Measurements from ENCODE around the gene LY6G6F. TPM values are rescaled to one million over a fixed set of nuclear protein-coding genes. Genes with fewer than 3 reads are reported as not detected.

Gene LY6G6F
- total RNA-seq, result not detected

GRCh38 chr6:31706599-31706998, at the start of gene LY6G6F:
Gene LY6G6F (plus strand): TSS chr6:31706866. CDS start chr6:31706907, 41 bp downstream.
- intact Hi-C loops (cut with DNase I), result no loop called here
- ATAC-seq (no peak), DNase-seq (ENCODE audit: low spot score) (no peak)

GRCh38 chr6:31657406-31658157, 49.1 kb upstream of the LY6G6F start:
- intact Hi-C loops (cut with DNase I), result no loop called here
- ATAC-seq (no peak), DNase-seq (ENCODE audit: low spot score) (no peak)

GRCh38 chr6:31658158-31658688, 48.4 kb upstream of the LY6G6F start:
- ATAC-seq, result no peak
- intact Hi-C loops (cut with DNase I), result no loop called here
- no peak for DNase-seq (ENCODE audit: low spot score)

- no peak for ATAC-seq
- intact Hi-C loops (cut with DNase I), result no loop called here
- no peak for DNase-seq (ENCODE audit: low spot score)
Observed at GRCh38 chr6:31658983-31659648, 47.5 kb upstream of the LY6G6F start.

DNA sequence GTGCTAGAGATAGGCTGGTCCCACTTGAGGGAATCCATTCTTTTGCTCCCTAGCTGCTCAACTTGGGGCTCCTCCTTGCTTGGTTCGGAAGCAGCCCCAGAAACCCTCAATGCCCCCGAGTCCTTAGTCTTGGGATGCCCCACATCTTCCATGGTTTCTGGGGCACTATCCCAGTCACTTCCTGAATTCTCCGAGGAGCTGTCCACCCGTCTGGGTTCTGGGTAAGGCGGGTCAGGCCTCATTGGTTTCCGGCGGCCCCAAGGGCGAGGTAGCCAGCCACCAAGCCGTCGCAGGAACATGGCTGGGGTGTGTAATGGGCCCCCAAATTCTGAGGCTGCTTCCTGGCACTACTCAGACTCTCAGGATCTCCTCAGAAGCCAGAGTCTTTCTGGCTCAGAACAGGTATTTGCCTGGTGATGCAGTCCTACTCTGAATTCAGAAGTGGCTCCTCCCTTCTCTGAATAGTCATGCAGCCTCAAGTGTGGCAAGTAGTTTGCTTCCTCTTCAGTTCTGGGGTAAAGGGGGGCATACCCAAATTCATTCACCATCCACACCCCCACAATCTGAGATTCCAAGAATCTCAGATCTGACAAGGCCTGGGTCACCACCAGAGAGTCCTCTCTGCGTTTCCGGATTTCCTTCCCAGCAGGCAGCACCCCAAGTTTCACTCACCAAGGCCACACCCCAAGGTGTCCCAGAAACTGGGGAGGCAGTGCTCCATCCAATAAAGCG, 46.9 kb upstream of the LY6G6F start:
- intact Hi-C loops (cut with DNase I), result no loop called here
- no peak for DNase-seq (ENCODE audit: low spot score)
- no peak for ATAC-seq

- DNase-seq (ENCODE audit: low spot score) (peak; percentile 92), ATAC-seq (peak; percentile 77)
- intact Hi-C loops (cut with DNase I), result no loop called here
Observed at GRCh38 chr6:31660381-31661261, 46.0 kb upstream of the LY6G6F start, which contains the start of gene C6orf47. Gene C6orf47 (minus strand): TSS chr6:31660778. CDS start chr6:31659947, 831 bp downstream.

GRCh38 chr6:31661262-31662123, 45.2 kb upstream of the LY6G6F start:
- intact Hi-C loops (cut with DNase I), result no loop called here
- DNase-seq (ENCODE audit: low spot score) (no peak), ATAC-seq (no peak)

DNA sequence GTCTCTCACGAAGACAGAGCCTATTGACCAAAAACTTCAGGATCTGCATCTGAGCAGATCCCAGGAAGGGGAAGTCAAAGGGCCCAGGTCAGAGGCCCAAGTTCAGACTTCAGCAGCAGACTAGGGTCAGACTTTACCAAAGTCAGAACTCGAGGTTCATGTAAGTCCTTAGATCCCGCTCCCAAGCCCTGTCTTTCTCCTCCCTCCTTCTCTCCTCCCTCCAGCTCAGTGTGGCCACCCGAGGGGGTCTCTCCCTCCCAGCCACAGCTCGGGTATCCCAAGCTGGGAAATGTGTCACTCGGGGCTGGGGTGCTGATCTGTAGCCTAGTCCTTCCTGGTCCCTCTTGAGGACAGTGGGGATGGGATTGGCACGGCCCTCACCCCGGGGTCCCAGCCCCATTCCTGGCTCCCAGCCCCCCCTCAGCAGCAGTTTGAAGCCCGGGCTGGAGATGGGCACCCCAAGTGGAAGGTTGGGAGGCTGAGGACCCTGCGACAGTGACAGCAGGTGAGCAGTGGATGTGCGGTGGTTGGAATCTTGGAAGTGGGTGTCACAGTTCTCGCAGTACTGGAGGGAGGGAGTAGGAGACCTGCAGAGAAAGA, 44.4 kb upstream of the LY6G6F start:
- ATAC-seq, result no peak
- intact Hi-C loops (cut with DNase I), result no loop called here

GRCh38 chr6:31663126-31663960, 43.3 kb upstream of the LY6G6F start:
- ATAC-seq, result no peak
- DNase-seq (ENCODE audit: low spot score), result no peak
- intact Hi-C loops (cut with DNase I), result no loop called here

More for the DNA sequence above, 44.4 kb upstream of the LY6G6F start:
- DNase-seq (ENCODE audit: low spot score), result no peak

DNA sequence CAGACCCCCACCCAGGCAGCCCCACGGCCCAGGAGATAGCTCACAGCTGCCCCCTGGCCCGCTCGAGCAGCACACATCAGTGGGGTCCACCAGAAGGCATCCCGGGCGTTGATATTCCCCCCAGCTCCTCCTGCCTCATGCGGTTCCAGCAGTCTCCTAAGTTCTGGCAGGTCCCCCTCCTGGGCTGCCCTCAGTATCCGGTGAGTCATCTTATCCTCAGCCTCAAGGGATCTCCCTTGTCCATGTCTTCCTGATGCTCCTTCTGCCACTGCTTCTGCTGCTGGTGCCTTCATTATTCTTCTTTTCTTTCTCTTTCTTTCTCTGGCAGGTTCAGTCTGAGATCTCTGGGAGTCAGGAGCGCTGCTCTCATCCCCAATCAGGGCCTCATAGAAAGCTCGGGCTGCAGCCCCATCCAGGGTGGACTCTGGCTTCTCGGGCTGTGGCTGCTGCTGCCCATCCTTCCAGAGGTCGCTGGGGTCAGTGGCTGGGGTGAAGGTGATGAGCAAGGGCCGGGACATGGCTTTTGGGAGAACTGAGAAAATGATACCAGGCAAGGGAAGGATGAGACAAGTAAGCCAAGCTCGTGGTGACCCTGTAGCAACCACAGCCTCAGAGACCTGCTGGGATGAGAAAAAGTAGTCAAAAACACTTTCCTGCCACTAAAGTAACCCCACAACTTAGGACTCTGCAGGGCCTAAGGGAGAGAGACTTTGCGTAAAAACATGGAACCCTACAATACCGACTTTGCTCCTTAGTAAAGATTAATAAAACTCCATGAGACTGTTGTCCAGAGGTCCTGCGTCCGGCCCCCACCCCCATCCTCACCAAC, 42.5 kb upstream of the LY6G6F start:
- intact Hi-C loops (cut with DNase I), result no loop called here
- ATAC-seq (peak; percentile 25), DNase-seq (ENCODE audit: low spot score) (no peak)

DNA sequence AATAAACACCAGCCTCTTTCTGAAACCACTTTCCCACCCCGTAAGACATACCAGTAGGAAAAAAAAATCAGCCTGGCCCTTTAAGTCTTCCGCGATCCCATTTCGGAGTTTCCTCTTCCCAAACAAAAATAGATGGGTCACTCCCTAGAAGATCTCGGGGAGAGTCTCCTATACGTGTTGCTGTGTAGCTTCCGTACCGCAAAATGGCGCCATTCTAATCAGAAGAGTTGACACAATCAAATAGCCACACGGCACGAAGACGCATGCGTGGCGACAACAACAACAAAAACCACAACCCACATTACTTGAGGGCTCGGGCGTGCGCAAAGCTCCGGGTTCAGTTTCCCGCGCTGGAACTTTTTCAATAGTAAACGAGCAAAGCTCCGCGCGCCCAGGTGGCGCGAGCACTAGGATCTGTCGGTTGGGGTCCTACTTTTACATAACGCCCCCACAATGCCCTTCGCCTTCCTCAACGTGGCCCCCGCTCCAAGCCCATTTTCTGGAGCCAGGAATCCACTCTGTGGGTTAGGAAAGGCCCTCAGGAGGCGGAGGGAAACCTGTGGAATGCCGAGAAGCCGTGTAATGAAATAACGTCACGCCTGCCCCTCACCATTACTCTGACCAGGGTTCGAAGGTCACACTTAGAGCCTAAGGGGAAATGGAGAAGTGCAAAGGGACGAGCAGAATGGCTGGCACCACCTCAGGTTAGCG, 41.7 kb upstream of the LY6G6F start, which contains the start of gene GPANK1:
GPANK1 (minus strand) TSS at position 208 of the 711 bp plus-strand sequence. CDS start 519 bp downstream, outside the sequence.
- ATAC-seq (peak; percentile 84), DNase-seq (ENCODE audit: low spot score) (peak; percentile 92)
- intact Hi-C loops (cut with DNase I), result no loop called here

- intact Hi-C loops (cut with DNase I), result no loop called here
- peak; percentile 98 for DNase-seq (ENCODE audit: low spot score)
- peak; percentile 93 for ATAC-seq
Observed at GRCh38 chr6:31665501-31666336, 40.9 kb upstream of the LY6G6F start, which contains the start of gene CSNK2B. Gene CSNK2B (plus strand): TSS chr6:31666080. CDS start chr6:31666832, 752 bp downstream.

DNA sequence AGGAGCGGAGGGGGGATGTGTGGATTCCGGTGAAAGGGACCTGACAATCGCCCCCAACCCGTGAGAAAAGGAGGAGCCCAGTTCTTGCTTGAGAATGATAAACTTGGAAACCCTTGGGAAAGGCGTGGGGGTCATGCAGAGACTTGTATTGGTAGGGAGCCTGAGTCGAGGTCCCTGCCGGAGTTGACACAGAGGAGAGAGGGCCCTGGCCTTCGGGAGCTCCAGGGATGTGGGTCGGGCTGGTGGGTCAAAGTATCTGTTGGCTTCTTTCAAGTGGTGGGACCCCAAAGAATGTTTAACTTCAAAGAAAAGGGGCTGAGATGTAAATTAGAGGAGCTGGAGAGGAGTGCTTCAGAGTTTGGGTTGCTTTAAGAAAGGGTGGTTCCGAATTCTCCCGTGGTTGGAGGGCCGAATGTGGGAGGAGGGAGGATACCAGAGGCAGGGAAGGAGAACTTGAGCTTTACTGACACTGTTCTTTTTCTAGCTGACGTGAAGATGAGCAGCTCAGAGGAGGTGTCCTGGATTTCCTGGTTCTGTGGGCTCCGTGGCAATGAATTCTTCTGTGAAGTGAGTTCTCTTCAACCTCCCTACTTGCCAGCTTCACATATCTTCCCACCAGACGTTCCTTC, 40.2 kb upstream of the LY6G6F start:
- ATAC-seq (no peak), DNase-seq (ENCODE audit: low spot score) (no peak)
- intact Hi-C loops (cut with DNase I), result no loop called here
